HepG2 (cell line): Measurements from ENCODE around the gene EYA3. TPM values are rescaled to one million over a fixed set of nuclear protein-coding genes. Genes with fewer than 3 reads are reported as not detected.

Experiments
- CENPT ChIP-seq: sonication (generic); formaldehyde crosslinking; IDR thresholded peaks from 2 replicates; pipeline ENCODE4 v1.8.0; 2022; ENCODE audit warnings: low read depth, mild to moderate bottlenecking, moderate library complexity, missing genetic modification reagents
- CSRNP1 ChIP-seq: sonication (generic); formaldehyde crosslinking; IDR thresholded peaks from 2 replicates; pipeline ENCODE4 v1.8.1; 2023; ENCODE audit warnings: mild to moderate bottlenecking, missing genetic modification reagents
- EED ChIP-seq: sonication (generic); formaldehyde crosslinking; IDR thresholded peaks from 2 replicates; pipeline ENCODE4 v1.5.0; 2020; ENCODE audit warnings: mild to moderate bottlenecking, missing genetic modification reagents
- HDAC1 ChIP-seq: sonication (generic); formaldehyde crosslinking; IDR thresholded peaks from 2 replicates; pipeline ENCODE4 v1.5.1; 2020; ENCODE audit warnings: mild to moderate bottlenecking, missing genetic modification reagents
- ISX ChIP-seq: sonication (generic); formaldehyde crosslinking; conservative IDR thresholded peaks from 2 replicates; pipeline ENCODE4 v1.5.0; 2020; ENCODE audit warnings: missing genetic modification reagents
- NFE2L1 ChIP-seq: sonication (generic); formaldehyde crosslinking; IDR thresholded peaks from 2 replicates; pipeline ENCODE4 v1.4.0; 2020; ENCODE audit warnings: missing genetic modification reagents, mild to moderate bottlenecking, borderline replicate concordance
- NR2F2 ChIP-seq: IDR thresholded peaks from 2 replicates; pipeline ENCODE4 v1.6.1; 2012; ENCODE audit warnings: low read depth, inconsistent platforms, borderline replicate concordance
- RARA ChIP-seq: IDR thresholded peaks from 2 replicates; pipeline ENCODE4 v1.6.1; 2016; ENCODE audit warnings: missing genetic modification reagents, missing compliant biosample characterization
- RBAK ChIP-seq: sonication (generic); formaldehyde crosslinking; IDR thresholded peaks from 2 replicates; pipeline ENCODE4 v1.5.1; 2020; ENCODE audit warnings: mild to moderate bottlenecking, missing genetic modification reagents
- SNRNP70 ChIP-seq: fragments of 200-400 bp; formaldehyde crosslinking; IDR thresholded peaks from 2 replicates; pipeline ENCODE4 v1.6.1; 2017; ENCODE audit warnings: mild to moderate bottlenecking, low read depth, low read length, moderate library complexity
- SRSF4 ChIP-seq: fragments of 200-400 bp; formaldehyde crosslinking; IDR thresholded peaks from one replicate; pipeline ENCODE4 v1.6.1; 2018; ENCODE audit warnings: mild to moderate bottlenecking, low read depth, low read length, moderate library complexity; ENCODE audit not compliant: poor library complexity, severe bottlenecking
- ZBTB7A ChIP-seq: sonication (generic); formaldehyde crosslinking; IDR thresholded peaks from 2 replicates; pipeline ENCODE4 v1.8.0; 2022; ENCODE audit warnings: mild to moderate bottlenecking, missing genetic modification reagents
- ZHX2 ChIP-seq, 2 experiments: sonication (generic) in 1 of 2; formaldehyde crosslinking in 1 of 2; IDR thresholded peaks; 2 replicates each; pipeline versions ENCODE4 v1.6.1 to v1.9.0; 2014 to 2022; ENCODE audit warnings: antibody characterized with exemption in 1 of 2, borderline replicate concordance in 1 of 2, inconsistent platforms in 1 of 2, low read depth in 1 of 2, missing genetic modification reagents in 1 of 2
- ZNF335 ChIP-seq: sonication (generic); formaldehyde crosslinking; IDR thresholded peaks from 2 replicates; pipeline ENCODE4 v1.4.0; 2020; ENCODE audit warnings: missing genetic modification reagents
- ZNF383 ChIP-seq: sonication (generic); formaldehyde crosslinking; IDR thresholded peaks from 2 replicates; pipeline ENCODE4 v1.4.0; 2020; ENCODE audit warnings: missing genetic modification reagents, mild to moderate bottlenecking, borderline replicate concordance
- ZNF670 ChIP-seq: sonication (generic); formaldehyde crosslinking; IDR thresholded peaks from 2 replicates; pipeline ENCODE4 v1.8.0; 2022; ENCODE audit warnings: mild to moderate bottlenecking, missing genetic modification reagents, borderline replicate concordance
- ZNF792 ChIP-seq: IDR thresholded peaks from 2 replicates; pipeline ENCODE4 v1.6.1; 2016
- polyA plus RNA-seq, 8 experiments: library from polyadenylated mRNA; depleted of rRNA in 3 of 8; stranded (reverse) in 7 of 8; unstranded in 1 of 8; fragments of >200 nt; fragmentation: Illumina TruSeq in 4 of 8; extraction: Trizol in 4 of 8; gene quantifications; 2 replicates each; pipeline versions ENCODE4 v1.2.1 to v1.2.3, GENCODE V29; 2011 to 2016; ENCODE audit warnings: low read depth in 4 of 8, missing spikeins in 1 of 8, mixed read lengths in 1 of 8; ENCODE audit not compliant: insufficient read depth in 1 of 8
- total RNA-seq, 5 experiments: library from RNA; depleted of rRNA; stranded (reverse); fragments of >200 nt; fragmentation: Illumina TruSeq; extraction: Trizol; gene quantifications; 2 replicates each; pipeline ENCODE4 v1.2.3, GENCODE V29; 2016; ENCODE audit warnings: low read depth in 1 of 5
- TF ChIP-seq, protein P1 (sequence below): sonication (generic); formaldehyde crosslinking; IDR thresholded peaks from 2 replicates; pipeline ENCODE4 v1.5.1; 2020; ENCODE audit warnings: mild to moderate bottlenecking, moderate library complexity, missing genetic modification reagents
- TF ChIP-seq, protein P2 (sequence below): sonication (generic); formaldehyde crosslinking; IDR thresholded peaks from 2 replicates; pipeline ENCODE4 v1.5.0; 2020; ENCODE audit warnings: missing genetic modification reagents

The EYA3 gene
- total and polyA plus RNA-seq, 2 of the 13 experiments (the other 11 are each of a cell fraction or from before 2014, with no cell fraction given) = 13.9 to 19.7 TPM

GRCh38 chr1:28088168-28088961 lies at the start of gene EYA3 (continued):
- TF ChIP-seq, protein P1, sequence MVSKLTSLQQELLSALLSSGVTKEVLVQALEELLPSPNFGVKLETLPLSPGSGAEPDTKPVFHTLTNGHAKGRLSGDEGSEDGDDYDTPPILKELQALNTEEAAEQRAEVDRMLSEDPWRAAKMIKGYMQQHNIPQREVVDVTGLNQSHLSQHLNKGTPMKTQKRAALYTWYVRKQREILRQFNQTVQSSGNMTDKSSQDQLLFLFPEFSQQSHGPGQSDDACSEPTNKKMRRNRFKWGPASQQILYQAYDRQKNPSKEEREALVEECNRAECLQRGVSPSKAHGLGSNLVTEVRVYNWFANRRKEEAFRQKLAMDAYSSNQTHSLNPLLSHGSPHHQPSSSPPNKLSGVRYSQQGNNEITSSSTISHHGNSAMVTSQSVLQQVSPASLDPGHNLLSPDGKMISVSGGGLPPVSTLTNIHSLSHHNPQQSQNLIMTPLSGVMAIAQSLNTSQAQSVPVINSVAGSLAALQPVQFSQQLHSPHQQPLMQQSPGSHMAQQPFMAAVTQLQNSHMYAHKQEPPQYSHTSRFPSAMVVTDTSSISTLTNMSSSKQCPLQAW (CRISPR knock-in tag) = peak; percentile 67
- no peak for TF ChIP-seq SNRNP70
- TF ChIP-seq CENPT (CRISPR knock-in tag) = no peak
- TF ChIP-seq ZNF383 (CRISPR knock-in tag) = no peak
- TF ChIP-seq NR2F2 = no peak
- no peak for TF ChIP-seq NFE2L1 (CRISPR knock-in tag)
- no peak for TF ChIP-seq ZBTB7A (CRISPR knock-in tag)
- TF ChIP-seq CSRNP1 (CRISPR knock-in tag) = no peak
- peak; percentile 90 for TF ChIP-seq HDAC1
- TF ChIP-seq ZNF670 = no peak; the same call in 1 of the 2 replicates
- TF ChIP-seq EED = peak; percentile 57; the same call in 1 of the 2 replicates
- TF ChIP-seq RARA = no peak; the same call in 1 of the 2 replicates
- no peak for TF ChIP-seq RBAK (CRISPR knock-in tag)
- TF ChIP-seq ISX (CRISPR knock-in tag) = no peak
- TF ChIP-seq ZNF792 = peak; percentile 53; the same call in 1 of the 2 replicates
- TF ChIP-seq ZNF335 (CRISPR knock-in tag) = no peak
- TF ChIP-seq SRSF4 = no peak
- TF ChIP-seq, protein P2, sequence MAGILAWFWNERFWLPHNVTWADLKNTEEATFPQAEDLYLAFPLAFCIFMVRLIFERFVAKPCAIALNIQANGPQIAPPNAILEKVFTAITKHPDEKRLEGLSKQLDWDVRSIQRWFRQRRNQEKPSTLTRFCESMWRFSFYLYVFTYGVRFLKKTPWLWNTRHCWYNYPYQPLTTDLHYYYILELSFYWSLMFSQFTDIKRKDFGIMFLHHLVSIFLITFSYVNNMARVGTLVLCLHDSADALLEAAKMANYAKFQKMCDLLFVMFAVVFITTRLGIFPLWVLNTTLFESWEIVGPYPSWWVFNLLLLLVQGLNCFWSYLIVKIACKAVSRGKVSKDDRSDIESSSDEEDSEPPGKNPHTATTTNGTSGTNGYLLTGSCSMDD (CRISPR knock-in tag) = no peak
- TF ChIP-seq ZHX2 (IDR thresholded peaks at IDR 0.05; ENCODE audit: low read depth) = peak; percentile 70; the same call in 1 of the 2 replicates
- TF ChIP-seq ZHX2 (CRISPR knock-in tag; IDR thresholded peaks at IDR 0.05; ENCODE audit: borderline replicate concordance) = no peak
